Neural progenitor cell (in vitro differentiated cells): ENCODE results near the gene IMPACT. TPM values are rescaled to one million over a fixed set of nuclear protein-coding genes. Genes with fewer than 3 reads are reported as not detected.
A peak's percentile ranks its signal among the peaks of the same experiment; 100 is the strongest.

Source experiments
- DNase-seq: peaks from one replicate; pipeline ENCODE4 v3.0.0-alpha.2; 2016; ENCODE audit warnings: low spot score
- H2AFZ ChIP-seq: fragments of 200-600 bp; sonication (generic); replicated peaks from 2 replicates; pipeline ENCODE4 v1.6.1; 2016; ENCODE audit warnings: antibody characterized with exemption
- H3F3A ChIP-seq: fragments of 200-600 bp; sonication (generic); 2 replicates; pipeline ENCODE4 v1.6.1; 2016; ENCODE audit warnings: antibody characterized with exemption, low read depth
- H3K27ac ChIP-seq: fragments of 200-600 bp; sonication (generic); 2 replicates; pipeline ENCODE4 v1.5.1; 2016; ENCODE audit warnings: mild to moderate bottlenecking
- H3K27me3 ChIP-seq: fragments of 200-600 bp; sonication (generic); 2 replicates; pipeline ENCODE4 v1.6.1; 2016; ENCODE audit warnings: mild to moderate bottlenecking, moderate library complexity
- H3K36me3 ChIP-seq: fragments of 200-600 bp; sonication (generic); 2 replicates; pipeline ENCODE4 v1.5.1; 2016
- H3K4me1 ChIP-seq: fragments of 200-600 bp; sonication (generic); 2 replicates; pipeline ENCODE4 v1.6.1; 2016; ENCODE audit warnings: mixed run types
- H3K4me2 ChIP-seq: fragments of 200-600 bp; sonication (generic); 2 replicates; pipeline ENCODE4 v1.6.1; 2016
- H3K4me3 ChIP-seq: fragments of 200-600 bp; sonication (generic); 2 replicates; pipeline ENCODE4 v1.5.1; 2016
- H3K79me2 ChIP-seq: fragments of 200-600 bp; sonication (generic); 2 replicates; pipeline ENCODE4 v1.6.1; 2016; ENCODE audit warnings: low read depth
- H3K9ac ChIP-seq: fragments of 200-600 bp; sonication (generic); 2 replicates; pipeline ENCODE4 v1.6.1; 2016
- H3K9me3 ChIP-seq: fragments of 200-600 bp; sonication (generic); 2 replicates; pipeline ENCODE4 v1.5.1; 2016; ENCODE audit warnings: low read depth
- H4K20me1 ChIP-seq: fragments of 200-600 bp; sonication (generic); 2 replicates; pipeline ENCODE4 v1.6.1; 2016; ENCODE audit warnings: low read depth
- H3K27ac Mint-ChIP-seq: 3 replicates; pipeline ENCODE4 v1.8.0; 2021; ENCODE audit warnings: mixed read lengths
- H3K27me3 Mint-ChIP-seq: 2 replicates; pipeline ENCODE4 v1.8.0; 2022; ENCODE audit warnings: low read depth, mild to moderate bottlenecking, inconsistent platforms, moderate library complexity, mixed read lengths; ENCODE audit not compliant: insufficient read depth
- H3K36me3 Mint-ChIP-seq: 3 replicates; pipeline ENCODE4 v1.8.0; 2021; ENCODE audit warnings: mixed read lengths
- H3K4me1 Mint-ChIP-seq: 3 replicates; pipeline ENCODE4 v1.8.0; 2021; ENCODE audit warnings: mixed read lengths
- H3K4me3 Mint-ChIP-seq: 3 replicates; pipeline ENCODE4 v1.8.0; 2021; ENCODE audit warnings: mild to moderate bottlenecking, moderate library complexity, mixed read lengths
- H3K9me3 Mint-ChIP-seq: 3 replicates; pipeline ENCODE4 v1.8.0; 2020; ENCODE audit warnings: mixed read lengths
- EZH2 ChIP-seq: fragments of 200-600 bp; sonication (generic); IDR thresholded peaks from 2 replicates; pipeline ENCODE4 v1.6.1; 2017; ENCODE audit warnings: antibody characterized with exemption, mild to moderate bottlenecking, moderate library complexity
- EZH2phosphoT487 ChIP-seq: fragments of 200-600 bp; sonication (generic); IDR thresholded peaks from 2 replicates; pipeline ENCODE4 v1.6.1; 2017; ENCODE audit warnings: antibody characterized with exemption
- total RNA-seq: library from RNA; depleted of rRNA; stranded (reverse); fragments of >200 nt; gene quantifications from 2 replicates; pipeline ENCODE4 v1.2.3, GENCODE V29; 2015; ENCODE audit warnings: low replicate concordance
- TF ChIP-seq, protein P1 (sequence below): fragments of 200-600 bp; sonication (generic); IDR thresholded peaks from 2 replicates; pipeline ENCODE4 v1.5.1; 2017; ENCODE audit warnings: antibody characterized with exemption, mild to moderate bottlenecking

The IMPACT gene
- total RNA-seq, 1 donor from 2014 or later: 66.5 TPM

GRCh38 chr18:24381126-24381525, 45.3 kb upstream of the IMPACT start:
- no peaks in the 10 kb centered on the region for H3K27me3 ChIP-seq
- peak overlapping the region; percentile 34 for H3K27ac Mint-ChIP-seq
- H3K9me3 Mint-ChIP-seq: no peaks in the 10 kb centered on the region
- peak overlapping the region; percentile 55 for H3K27ac ChIP-seq
- H3K79me2 ChIP-seq: peaks cover 67% of the 10 kb centered on the region
- DNase-seq: no peak
- H3K4me1 Mint-ChIP-seq: peaks cover 13% of the 10 kb centered on the region
- no peak overlapping the region for H3K9ac ChIP-seq
- H2AFZ ChIP-seq: no peak overlapping the region
- H3K4me3 Mint-ChIP-seq: no peak overlapping the region
- no peaks in the 10 kb centered on the region for H3K9me3 ChIP-seq
- H3K36me3 Mint-ChIP-seq: peaks cover 16% of the 10 kb centered on the region
- H3K4me1 ChIP-seq: peaks cover 18% of the 10 kb centered on the region
- H3K4me3 ChIP-seq: no peak overlapping the region
- no peaks in the 10 kb centered on the region for H3K36me3 ChIP-seq
- H4K20me1 ChIP-seq: peaks cover 14% of the 10 kb centered on the region
- TF ChIP-seq, protein P1, sequence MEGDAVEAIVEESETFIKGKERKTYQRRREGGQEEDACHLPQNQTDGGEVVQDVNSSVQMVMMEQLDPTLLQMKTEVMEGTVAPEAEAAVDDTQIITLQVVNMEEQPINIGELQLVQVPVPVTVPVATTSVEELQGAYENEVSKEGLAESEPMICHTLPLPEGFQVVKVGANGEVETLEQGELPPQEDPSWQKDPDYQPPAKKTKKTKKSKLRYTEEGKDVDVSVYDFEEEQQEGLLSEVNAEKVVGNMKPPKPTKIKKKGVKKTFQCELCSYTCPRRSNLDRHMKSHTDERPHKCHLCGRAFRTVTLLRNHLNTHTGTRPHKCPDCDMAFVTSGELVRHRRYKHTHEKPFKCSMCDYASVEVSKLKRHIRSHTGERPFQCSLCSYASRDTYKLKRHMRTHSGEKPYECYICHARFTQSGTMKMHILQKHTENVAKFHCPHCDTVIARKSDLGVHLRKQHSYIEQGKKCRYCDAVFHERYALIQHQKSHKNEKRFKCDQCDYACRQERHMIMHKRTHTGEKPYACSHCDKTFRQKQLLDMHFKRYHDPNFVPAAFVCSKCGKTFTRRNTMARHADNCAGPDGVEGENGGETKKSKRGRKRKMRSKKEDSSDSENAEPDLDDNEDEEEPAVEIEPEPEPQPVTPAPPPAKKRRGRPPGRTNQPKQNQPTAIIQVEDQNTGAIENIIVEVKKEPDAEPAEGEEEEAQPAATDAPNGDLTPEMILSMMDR: no peak
- TF ChIP-seq EZH2phosphoT487 (no peak), EZH2 (no peak)
- H3K4me2 ChIP-seq: no peak overlapping the region
- H3K27me3 Mint-ChIP-seq: no peaks in the 10 kb centered on the region
- H3F3A ChIP-seq: peaks cover 27% of the 10 kb centered on the region

DNA sequence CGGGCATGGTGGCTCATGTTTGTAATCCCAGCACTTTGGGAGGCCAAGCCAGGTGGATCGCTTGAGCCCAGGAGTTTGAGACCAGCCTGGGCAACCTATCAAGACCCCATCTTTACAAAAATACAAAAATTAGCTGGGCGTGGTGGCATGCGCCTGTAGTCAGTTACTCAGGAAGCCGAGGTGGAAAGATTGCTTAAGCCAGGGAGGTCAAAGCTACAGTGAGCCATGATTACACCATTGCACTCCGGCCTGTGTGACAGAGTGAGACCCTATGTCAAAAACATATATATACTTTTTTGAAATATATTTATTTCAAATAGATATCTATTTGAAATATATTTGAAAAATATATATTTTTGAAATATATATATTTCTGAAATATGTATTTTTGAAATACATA, 39.8 kb upstream of the IMPACT start:
- DNase-seq: no peak
- no peaks in the 10 kb centered on the region for H3K4me1 ChIP-seq
- no peak overlapping the region for H3K4me3 ChIP-seq
- no peaks in the 10 kb centered on the region for H3F3A ChIP-seq
- H4K20me1 ChIP-seq: no peaks in the 10 kb centered on the region
- Mint-ChIP-seq H3K9me3 (no peaks in the 10 kb centered on the region), H3K27me3 (no peaks in the 10 kb centered on the region), H3K4me3 (no peak overlapping the region), H3K4me1 (peaks cover 3% of the 10 kb centered on the region), H3K36me3 (peaks cover 14% of the 10 kb centered on the region), H3K27ac (no peak overlapping the region)
- no peaks in the 10 kb centered on the region for H3K27me3 ChIP-seq
- H3K36me3 ChIP-seq: no peaks in the 10 kb centered on the region
- H3K9me3 ChIP-seq: no peaks in the 10 kb centered on the region
- no peak overlapping the region for H2AFZ ChIP-seq
- no peak overlapping the region for H3K27ac ChIP-seq
- H3K4me2 ChIP-seq: no peak overlapping the region
- TF ChIP-seq EZH2: no peak
- no peak for TF ChIP-seq EZH2phosphoT487
- no peak overlapping the region for H3K9ac ChIP-seq
- peaks cover 81% of the 10 kb centered on the region for H3K79me2 ChIP-seq

- H4K20me1 ChIP-seq: no peaks in the 10 kb centered on the region
- H3K9me3 Mint-ChIP-seq: no peaks in the 10 kb centered on the region
- no peak overlapping the region for H3K4me3 ChIP-seq
- TF ChIP-seq, protein P1: no peak
- TF ChIP-seq EZH2phosphoT487: no peak
- TF ChIP-seq EZH2: no peak
- no peaks in the 10 kb centered on the region for H3K4me1 ChIP-seq
- no peak overlapping the region for H3K27ac Mint-ChIP-seq
- no peaks in the 10 kb centered on the region for H3F3A ChIP-seq
- no peak overlapping the region for H2AFZ ChIP-seq
- H3K27me3 ChIP-seq: no peaks in the 10 kb centered on the region
- peaks cover 85% of the 10 kb centered on the region for H3K79me2 ChIP-seq
- H3K4me1 Mint-ChIP-seq: peaks cover 3% of the 10 kb centered on the region
- H3K4me3 Mint-ChIP-seq: no peak overlapping the region
- no peak overlapping the region for H3K9ac ChIP-seq
- no peaks in the 10 kb centered on the region for H3K27me3 Mint-ChIP-seq
- H3K9me3 ChIP-seq: no peaks in the 10 kb centered on the region
- no peak overlapping the region for H3K27ac ChIP-seq
- peaks cover 14% of the 10 kb centered on the region for H3K36me3 Mint-ChIP-seq
- H3K36me3 ChIP-seq: no peaks in the 10 kb centered on the region
- no peak overlapping the region for H3K4me2 ChIP-seq
- DNase-seq: no peak
Measured at GRCh38 chr18:24388957-24389356, 37.5 kb upstream of the IMPACT start.

DNA sequence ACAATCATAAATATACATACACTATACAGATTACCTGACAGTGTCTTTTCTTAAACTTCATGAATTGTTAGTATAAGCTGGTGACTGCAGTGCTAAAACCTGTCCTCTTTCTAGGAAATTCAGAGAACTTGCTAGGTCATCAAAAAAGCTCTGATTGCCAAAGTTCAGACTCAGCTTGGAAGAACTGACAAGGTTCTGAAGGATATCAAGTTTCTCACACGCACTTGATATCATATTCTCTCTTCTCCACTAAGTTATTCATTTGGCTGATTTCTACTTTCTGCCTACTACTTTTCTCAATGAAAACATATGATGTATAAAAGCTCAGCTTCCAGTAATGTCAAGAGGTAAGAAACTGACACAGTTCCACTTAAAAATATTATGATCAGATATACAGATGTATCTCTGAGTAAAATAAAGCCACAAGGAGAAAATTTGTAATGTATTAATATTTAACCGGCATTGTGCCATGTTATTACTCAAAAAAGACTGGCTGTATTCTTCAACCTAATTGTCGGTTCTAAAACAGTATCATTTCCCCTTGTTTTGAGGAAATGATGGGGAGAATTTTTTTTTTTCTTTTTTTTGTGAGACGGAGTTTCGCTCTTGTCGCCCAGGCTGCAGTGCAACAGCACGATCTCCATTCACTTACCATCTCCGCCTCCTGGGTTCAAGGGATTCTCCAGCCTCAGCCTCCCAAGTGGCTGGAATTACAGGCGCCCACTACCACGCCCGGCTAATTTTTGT, 31.2 kb upstream of the IMPACT start:
- H3K27me3 Mint-ChIP-seq: no peaks in the 10 kb centered on the region
- no peaks in the 10 kb centered on the region for H3K9me3 Mint-ChIP-seq
- Histone ChIP-seq H3K27ac (peak overlapping the region; percentile 13), H3K4me2 (no peak overlapping the region), H3K4me3 (no peak overlapping the region), H3K79me2 (peaks cover 67% of the 10 kb centered on the region), H4K20me1 (no peaks in the 10 kb centered on the region), H3K9ac (no peak overlapping the region), H3K36me3 (no peaks in the 10 kb centered on the region), H2AFZ (no peak overlapping the region), H3K9me3 (no peaks in the 10 kb centered on the region), H3F3A (peaks cover 23% of the 10 kb centered on the region), H3K27me3 (no peaks in the 10 kb centered on the region), H3K4me1 (peaks cover 19% of the 10 kb centered on the region)
- peaks cover 40% of the 10 kb centered on the region for H3K4me1 Mint-ChIP-seq
- H3K4me3 Mint-ChIP-seq: peak overlapping the region; percentile 59
- TF ChIP-seq, protein P1: no peak
- TF ChIP-seq EZH2phosphoT487: no peak
- no peak for TF ChIP-seq EZH2
- H3K36me3 Mint-ChIP-seq: peaks cover 10% of the 10 kb centered on the region
- DNase-seq: no peak
- no peak overlapping the region for H3K27ac Mint-ChIP-seq
